HepG2 (cell line): ENCODE data around the gene HSPB9. TPM values are rescaled to one million over a fixed set of nuclear protein-coding genes. Genes with fewer than 3 reads are reported as not detected.

ENCODE experiments used
- ATAC-seq: fragments of 200-7000 bp; cut with Tn5 transposase; 3 replicates; pipeline ENCODE4 v1.9.1; 2020; ENCODE audit warnings: mild to moderate bottlenecking, moderate library complexity
- BruUV-seq: library from RNA; stranded (reverse); fragments of 400-500 nt; replicated peaks from 2 replicates; lab custom pipeline; 2021; lab: Mats Ljungman, UMichigan
- CTCF ChIA-PET: fragments of 300-600 bp; formaldehyde crosslinking; extraction: SDS; loops from one replicate; lab custom pipeline; 2021; ENCODE audit warnings: low total read pairs, inconsistent platforms, low intra/inter-chr PET ratio; lab: Yijun Ruan, JAX
- POLR2A ChIA-PET: fragments of 350-600 bp; sonication (Branson Sonifier 250); formaldehyde crosslinking; loops from one replicate; lab custom pipeline; 2020; ENCODE audit warnings: antibody characterized with exemption, inconsistent platforms; lab: Yijun Ruan, JAX
- DNase-seq: peaks from one replicate; pipeline ENCODE4 v3.0.0-alpha.2; 2015; ENCODE audit warnings: low spot score
- FAIRE-seq: peaks from 3 replicates; lab custom pipeline; 2011; peaks lifted over from hg19 to GRCh38; lab: Jason Lieb, UNC
- H2AFZ ChIP-seq: one replicate; pipeline ENCODE4 v1.6.1; 2011; ENCODE audit warnings: low read length, inconsistent platforms
- H3K27ac ChIP-seq: fragments of 300-600 bp; 3 replicates; pipeline ENCODE4 v1.8.0; 2011; ENCODE audit warnings: mixed run types, mild to moderate bottlenecking, mixed read lengths, low read length, inconsistent platforms; ENCODE audit not compliant: insufficient read depth; ENCODE audit errors: extremely low read length
- H3K27me3 ChIP-seq, 2 experiments: fragments of 200-600 bp in 1 of 2; 2 replicates in 1 of 2; 3 replicates in 1 of 2; pipeline versions ENCODE4 v1.6.0 to v1.8.0; 2011; ENCODE audit warnings: low read length in 2 of 2, mild to moderate bottlenecking in 2 of 2, moderate library complexity in 2 of 2, inconsistent platforms in 1 of 2; ENCODE audit not compliant: insufficient read depth in 2 of 2, control insufficient read depth in 1 of 2
- H3K36me3 ChIP-seq, 2 experiments: fragments of 200-600 bp in 1 of 2; replicated peaks in 1 of 2; 2 replicates in 1 of 2; 3 replicates in 1 of 2; pipeline versions ENCODE4 v1.5.1 to v1.8.0; 2011; ENCODE audit warnings: low read length in 2 of 2, inconsistent platforms in 1 of 2; ENCODE audit not compliant: insufficient read depth in 2 of 2, control insufficient read depth in 1 of 2
- H3K4me1 ChIP-seq: 2 replicates; pipeline ENCODE4 v1.5.1; 2012; ENCODE audit warnings: low read length, inconsistent platforms; ENCODE audit not compliant: insufficient read depth
- H3K4me2 ChIP-seq: 2 replicates; pipeline ENCODE4 v1.6.0; 2011; ENCODE audit warnings: low read depth, low read length, inconsistent platforms
- H3K4me3 ChIP-seq, 3 experiments: fragments of 200-600 bp in 1 of 3; sonication (generic), shearing (Covaris generic) in 1 of 3; replicated peaks in 1 of 3; 2 replicates each; pipeline ENCODE4 v1.5.1; 2011 to 2016; ENCODE audit warnings: low read length in 3 of 3, inconsistent platforms in 2 of 3, low read depth in 2 of 3, mild to moderate bottlenecking in 2 of 3, control low read depth in 1 of 3, mixed read lengths in 1 of 3; ENCODE audit not compliant: insufficient read depth in 1 of 3
- H3K79me2 ChIP-seq: one replicate; pipeline ENCODE4 v1.6.1; 2011; ENCODE audit warnings: low read length, inconsistent platforms; ENCODE audit not compliant: insufficient read depth
- H3K9ac ChIP-seq: 2 replicates; pipeline ENCODE4 v1.6.0; 2011; ENCODE audit warnings: mild to moderate bottlenecking, low read depth, low read length, inconsistent platforms; ENCODE audit not compliant: insufficient read depth
- H3K9me3 ChIP-seq: 2 replicates; pipeline ENCODE4 v1.5.1; 2012; ENCODE audit warnings: mild to moderate bottlenecking, low read length
- H4K20me1 ChIP-seq: 2 replicates; pipeline ENCODE4 v1.6.0; 2011; ENCODE audit warnings: inconsistent platforms, mild to moderate bottlenecking, low read length, moderate library complexity; ENCODE audit not compliant: insufficient read depth
- CERS6 ChIP-seq: sonication (generic); formaldehyde crosslinking; IDR thresholded peaks from 2 replicates; pipeline ENCODE4 v1.5.0; 2020; ENCODE audit warnings: missing genetic modification reagents
- E2F1 ChIP-seq: sonication (generic); formaldehyde crosslinking; IDR thresholded peaks from 2 replicates; pipeline ENCODE4 v1.5.0; 2020; ENCODE audit warnings: missing genetic modification reagents
- ELF1 ChIP-seq: sonication (generic); formaldehyde crosslinking; IDR thresholded peaks from 2 replicates; pipeline ENCODE4 v1.4.0; 2020; ENCODE audit warnings: missing genetic modification reagents
- GTF3A ChIP-seq: sonication (generic); formaldehyde crosslinking; conservative IDR thresholded peaks from 2 replicates; pipeline ENCODE4 v1.4.0; 2020; ENCODE audit warnings: mild to moderate bottlenecking, missing genetic modification reagents
- NFE2L2 ChIP-seq: fragments of 150-350 bp; IDR thresholded peaks from 2 replicates; pipeline ENCODE4 v1.6.1; 2014; ENCODE audit warnings: low read length
- NR3C1 ChIP-seq: sonication (generic); formaldehyde crosslinking; IDR thresholded peaks from 2 replicates; pipeline ENCODE4 v1.4.0; 2020; ENCODE audit warnings: missing genetic modification reagents
- PAWR ChIP-seq: sonication (generic); formaldehyde crosslinking; IDR thresholded peaks from 2 replicates; pipeline ENCODE4 v1.4.0; 2020; ENCODE audit warnings: missing genetic modification reagents, mild to moderate bottlenecking, borderline replicate concordance
- PITX1 ChIP-seq: sonication (generic); formaldehyde crosslinking; IDR thresholded peaks from 2 replicates; pipeline ENCODE4 v1.5.1; 2020; ENCODE audit warnings: mild to moderate bottlenecking, missing genetic modification reagents
- RNF219 ChIP-seq: sonication (generic); formaldehyde crosslinking; IDR thresholded peaks from 2 replicates; pipeline ENCODE4 v1.5.0; 2020; ENCODE audit warnings: mild to moderate bottlenecking, missing genetic modification reagents
- SKI ChIP-seq: fragments of 450-650 bp; IDR thresholded peaks from one replicate; pipeline ENCODE4 v1.6.1; 2018; ENCODE audit warnings: mild to moderate bottlenecking; ENCODE audit not compliant: partially characterized antibody
- TMF1 ChIP-seq: sonication (generic); formaldehyde crosslinking; IDR thresholded peaks from 2 replicates; pipeline ENCODE4 v1.8.1; 2022; ENCODE audit warnings: low read depth, missing genetic modification reagents
- ZNF329 ChIP-seq: sonication (generic); formaldehyde crosslinking; IDR thresholded peaks from 2 replicates; pipeline ENCODE4 v1.9.0; 2021; ENCODE audit warnings: low read depth, mild to moderate bottlenecking, missing genetic modification reagents
- ZSCAN22 ChIP-seq: sonication (generic); formaldehyde crosslinking; IDR thresholded peaks from 2 replicates; pipeline ENCODE4 v1.4.0; 2020; ENCODE audit warnings: mild to moderate bottlenecking, missing genetic modification reagents
- WGBS: methylation state at CpG from one replicate; pipeline ENCODE4 v1.1.6; 2017; ENCODE audit warnings: low lambda C conversion rate; 5-methylcytosine and 5-hydroxymethylcytosine counted together
- in situ Hi-C: cut with HindIII; loops from 2 replicates; pipeline ENCODE4 v1.10.0; 2017; ENCODE audit warnings: low pct_unique_long_range_greater_than_20kb; ENCODE audit not compliant: extremely low pct_ligation_motif_present
- intact Hi-C: fragments of 100-400 bp; cut with micrococcal nuclease; formaldehyde crosslinking; loops from one replicate; pipeline ENCODE4 v1.10.0; 2022; ENCODE audit not compliant: unreplicated experiment
- polyA plus RNA-seq, 8 experiments: library from polyadenylated mRNA; depleted of rRNA in 3 of 8; stranded (reverse) in 7 of 8; unstranded in 1 of 8; fragments of >200 nt; fragmentation: Illumina TruSeq in 4 of 8; extraction: Trizol in 4 of 8; gene quantifications; 2 replicates each; pipeline versions ENCODE4 v1.2.1 to v1.2.3, GENCODE V29; 2011 to 2016; ENCODE audit warnings: low read depth in 4 of 8, missing spikeins in 1 of 8, mixed read lengths in 1 of 8; ENCODE audit not compliant: insufficient read depth in 1 of 8
- total RNA-seq, 5 experiments: library from RNA; depleted of rRNA; stranded (reverse); fragments of >200 nt; fragmentation: Illumina TruSeq; extraction: Trizol; gene quantifications; 2 replicates each; pipeline ENCODE4 v1.2.3, GENCODE V29; 2016; ENCODE audit warnings: low read depth in 1 of 5
- TF ChIP-seq, protein P1 (sequence below): sonication (generic); formaldehyde crosslinking; IDR thresholded peaks from 2 replicates; pipeline ENCODE4 v1.5.1; 2020; ENCODE audit warnings: mild to moderate bottlenecking, missing genetic modification reagents, borderline replicate concordance

Gene HSPB9
- total and polyA plus RNA-seq, 2 of the 13 experiments (the other 11 are each of a cell fraction or from before 2014, with no cell fraction given): 0.05 to 0.24 TPM

GRCh38 chr17:42119301-42119700 is 3.3 kb upstream of the HSPB9 start:
- ATAC-seq: no peak
- H2AFZ ChIP-seq: no peak overlapping the region
- DNase-seq: no peak
- no peak overlapping the region for H3K4me2 ChIP-seq
- in situ Hi-C loops (no loop called here), intact Hi-C loops (no loop called here)
- H3K36me3 ChIP-seq: peaks cover 7 to 35% of the 10 kb centered on the region in 2 experiments
- H3K27ac ChIP-seq: no peak overlapping the region
- no peak for FAIRE-seq
- TF ChIP-seq CERS6 (CRISPR knock-in tag) (no peak), NFE2L2 (no peak), PITX1 (CRISPR knock-in tag) (no peak), E2F1 (CRISPR knock-in tag) (no peak), ZNF329 (CRISPR knock-in tag) (no peak), PAWR (no peak), ELF1 (CRISPR knock-in tag) (no peak), ZSCAN22 (CRISPR knock-in tag) (no peak), RNF219 (no peak), TMF1 (CRISPR knock-in tag) (no peak), NR3C1 (no peak), SKI (no peak), GTF3A (CRISPR knock-in tag) (no peak)
- TF ChIP-seq, protein P1, sequence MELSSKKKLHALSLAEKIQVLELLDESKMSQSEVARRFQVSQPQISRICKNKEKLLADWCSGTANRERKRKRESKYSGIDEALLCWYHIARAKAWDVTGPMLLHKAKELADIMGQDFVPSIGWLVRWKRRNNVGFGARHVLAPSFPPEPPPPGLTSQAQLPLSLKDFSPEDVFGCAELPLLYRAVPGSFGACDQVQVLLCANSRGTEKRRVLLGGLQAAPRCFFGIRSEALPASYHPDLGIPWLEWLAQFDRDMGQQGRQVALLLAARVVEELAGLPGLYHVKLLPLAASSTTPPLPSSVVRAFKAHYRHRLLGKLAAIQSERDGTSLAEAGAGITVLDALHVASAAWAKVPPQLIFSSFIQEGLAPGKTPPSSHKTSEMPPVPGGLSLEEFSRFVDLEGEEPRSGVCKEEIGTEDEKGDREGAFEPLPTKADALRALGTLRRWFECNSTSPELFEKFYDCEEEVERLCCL: no peak
- peaks cover 33% of the 10 kb centered on the region for H3K4me1 ChIP-seq
- no peaks in the 10 kb centered on the region for H3K79me2 ChIP-seq
- H3K27me3 ChIP-seq: no peaks in the 10 kb centered on the region
- ChIA-PET CTCF (interaction anchor here (0.8 to 1.4 kb wide), 2 partner anchors 52 to 62 kb away, joined by 3 to 5 read pairs; partner anchors contain the start of gene KCNH4), POLR2A (interaction anchor here (1.0 to 3.1 kb wide), 2 partner anchors 91 to 153 kb away, joined by 5 to 16 read pairs; partner anchors contain the start of gene CNP)
- no TSS peak for BruUV-seq
- no peaks in the 10 kb centered on the region for H3K9me3 ChIP-seq
- WGBS: 91% methylated on average over 18 of the region's 18 CpGs
- no peak overlapping the region for H3K4me3 ChIP-seq
- H4K20me1 ChIP-seq: no peaks in the 10 kb centered on the region
- no peak overlapping the region for H3K9ac ChIP-seq
